ENCODE results near the gene PRMT9.

- TF ChIP-seq CTCF (IDR thresholded peaks at IDR 0.05) (no peak), POLR2A (IDR thresholded peaks at IDR 0.05) (no peak)
These were observed 5.1 kb upstream of the PRMT9 start for GRCh38 chr4:147689067-147689466.
